Stimulated activated CD8-positive, alpha-beta memory T cell treated with anti-CD3 and anti-CD28 coated beads, Interleukin-15, amount 100 ng/mL, for 4 hours (primary cell): Measurements from ENCODE around the gene KIF5A.

Experiments
- DNase-seq, 2 donors: peaks; one replicate each; pipeline ENCODE4 v3.0.0-alpha.2; 2020; ENCODE audit warnings: low read depth in 2 of 2

Gene KIF5A

DNA sequence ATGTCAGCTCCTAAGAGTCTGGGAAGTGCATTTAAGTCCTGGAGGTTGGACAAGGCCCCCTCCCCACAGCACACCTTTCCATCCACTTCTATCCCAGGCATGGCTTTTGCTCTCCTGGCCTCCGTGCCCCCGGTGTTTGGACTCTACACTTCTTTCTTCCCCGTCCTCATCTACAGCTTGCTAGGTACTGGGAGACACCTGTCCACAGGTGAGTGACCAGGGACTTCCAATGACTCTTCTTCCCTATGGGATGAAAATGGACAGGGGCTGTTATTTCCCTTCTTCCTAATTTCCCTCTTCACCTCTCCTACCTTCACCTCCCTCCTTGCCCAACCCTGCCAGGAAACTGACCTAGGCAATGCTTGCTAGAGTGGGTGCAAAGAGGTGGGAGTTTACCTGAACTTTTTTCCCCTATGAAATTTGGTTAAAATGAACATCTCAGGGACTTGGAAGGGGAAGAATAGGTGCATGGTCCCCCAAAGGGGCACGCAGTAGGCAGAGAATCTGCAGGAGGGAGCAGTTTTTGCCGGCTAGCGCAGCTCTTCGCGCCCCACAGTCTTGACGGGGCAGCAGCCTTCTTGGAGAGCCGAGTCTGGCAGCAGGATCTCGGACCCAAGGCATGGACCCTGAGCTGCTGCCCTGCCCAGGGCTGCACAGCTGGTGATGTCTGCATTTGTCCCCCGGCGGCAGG lies 70.5 kb downstream of the KIF5A start:
- no peak for DNase-seq

- no peak for DNase-seq
These were observed 71.2 kb downstream of the KIF5A start for GRCh38 chr12:57620936-57621496.

DNA sequence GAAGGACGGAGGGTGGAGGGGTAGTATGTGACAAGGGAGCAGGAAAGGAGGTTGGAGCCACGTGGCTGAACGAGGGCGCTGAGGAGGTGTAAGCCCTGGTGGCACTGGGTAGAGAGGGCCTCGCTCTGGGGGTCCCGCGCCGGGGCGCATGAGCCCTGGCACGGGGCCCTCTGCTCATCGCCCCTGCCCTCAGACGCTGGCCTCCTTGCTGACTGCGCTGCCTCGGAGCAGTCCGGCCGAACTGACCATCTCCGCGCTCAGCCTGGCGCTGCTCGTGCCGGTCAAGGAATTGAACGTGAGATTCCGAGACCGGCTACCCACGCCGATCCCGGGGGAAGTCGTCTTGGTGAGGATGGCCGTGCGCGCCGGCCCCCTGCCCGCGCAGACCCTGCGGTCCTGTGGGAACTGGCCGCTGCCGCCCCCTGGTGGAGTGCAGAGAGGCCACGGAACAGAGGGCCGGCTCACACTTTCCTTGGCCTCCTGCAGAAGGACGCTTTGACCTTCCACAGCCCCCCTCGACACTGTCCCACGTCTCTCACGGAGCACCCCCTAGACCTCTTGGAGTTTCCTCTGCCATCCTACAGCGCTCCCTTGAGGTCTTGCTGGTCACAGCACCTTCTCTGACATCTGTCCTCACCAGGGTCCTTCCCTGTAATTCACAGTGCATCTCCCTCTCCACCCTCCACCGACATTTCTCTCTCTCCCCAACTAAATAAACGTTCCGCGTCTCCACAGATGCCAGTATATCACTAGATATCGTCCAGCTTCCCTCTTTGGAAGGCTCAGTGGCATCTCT lies 71.9 kb downstream of the KIF5A start:
- no peak for DNase-seq

DNA sequence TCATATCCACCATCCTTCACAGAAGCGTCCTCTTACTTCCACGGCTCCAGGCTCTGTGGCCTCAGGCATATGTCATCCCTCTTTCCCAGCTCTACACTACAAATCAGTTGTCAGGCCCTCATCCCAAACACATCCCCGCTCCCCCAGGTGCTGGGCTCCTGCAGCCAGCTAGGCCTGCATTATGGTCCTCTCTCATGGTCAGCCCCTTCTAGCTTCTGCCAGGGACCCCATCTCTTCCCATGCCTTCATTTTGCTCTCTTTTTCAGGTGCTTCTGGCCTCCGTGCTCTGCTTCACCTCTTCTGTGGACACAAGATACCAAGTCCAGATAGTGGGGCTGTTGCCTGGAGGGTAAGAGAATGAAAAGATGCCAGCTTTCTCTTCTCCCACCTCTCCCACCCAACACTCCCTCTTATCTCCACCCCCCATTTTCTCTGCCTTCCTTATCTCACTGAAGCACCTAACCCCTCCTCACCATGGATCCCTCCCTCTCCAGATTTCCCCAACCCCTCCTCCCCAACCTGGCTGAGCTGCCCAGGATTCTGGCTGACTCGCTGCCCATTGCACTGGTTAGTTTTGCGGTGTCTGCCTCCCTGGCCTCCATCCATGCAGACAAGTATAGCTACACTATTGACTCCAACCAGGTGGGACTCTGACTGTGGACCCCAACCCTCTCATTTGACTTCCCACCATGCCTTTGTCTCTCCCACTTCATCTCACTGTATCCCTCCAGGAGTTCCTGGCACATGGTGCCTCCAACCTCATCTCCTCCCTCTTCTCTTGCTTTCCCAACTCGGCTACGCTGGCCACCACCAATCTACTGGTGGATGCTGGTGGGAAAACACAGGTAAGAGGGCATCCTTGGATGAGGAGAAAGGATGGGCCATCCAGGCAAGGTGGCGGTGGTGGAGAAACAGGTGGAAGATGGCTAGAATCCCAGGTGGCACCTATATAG lies 72.7 kb downstream of the KIF5A start:
- DNase-seq: no peak

- no peak for DNase-seq
These were observed 73.5 kb downstream of the KIF5A start for GRCh38 chr12:57623385-57623784.

GRCh38 chr12:57623811-57624390 lies 74.1 kb downstream of the KIF5A start:
- no peak for DNase-seq

GRCh38 chr12:57624441-57625220 lies 74.8 kb downstream of the KIF5A start:
- no peak for DNase-seq

DNA sequence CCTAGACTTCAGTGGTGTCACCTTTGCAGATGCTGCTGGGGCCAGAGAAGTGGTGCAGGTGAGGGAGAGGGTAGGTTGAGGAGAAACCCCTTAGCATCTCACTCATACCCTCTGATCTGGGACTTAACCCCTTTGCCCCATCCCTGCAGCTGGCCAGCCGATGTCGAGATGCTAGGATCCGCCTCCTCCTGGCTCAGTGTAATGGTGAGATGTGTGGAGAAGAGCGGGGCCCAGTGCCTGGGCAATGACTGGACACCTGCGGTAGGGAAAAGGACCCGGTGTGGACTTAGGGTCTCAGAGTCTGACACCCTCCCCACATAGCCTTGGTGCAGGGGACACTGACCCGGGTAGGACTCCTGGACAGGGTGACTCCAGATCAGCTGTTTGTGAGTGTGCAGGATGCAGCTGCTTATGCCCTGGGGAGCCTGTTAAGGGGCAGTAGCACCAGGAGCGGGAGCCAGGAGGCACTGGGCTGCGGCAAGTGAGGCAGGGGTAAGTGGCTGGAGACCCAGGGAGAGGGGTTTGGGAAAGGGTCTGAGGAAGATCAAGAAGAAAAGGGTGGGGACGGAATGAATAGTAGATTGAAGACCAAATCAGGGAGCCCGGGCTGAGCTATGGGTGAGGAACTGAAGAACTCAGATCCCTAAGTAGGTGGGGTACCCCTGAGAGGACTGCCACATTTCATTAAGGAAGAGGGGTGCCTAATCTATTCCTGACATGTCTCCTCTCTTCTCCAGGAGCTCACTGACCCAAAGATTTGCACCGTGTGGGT lies 75.6 kb downstream of the KIF5A start:
- no peak for DNase-seq

DNA sequence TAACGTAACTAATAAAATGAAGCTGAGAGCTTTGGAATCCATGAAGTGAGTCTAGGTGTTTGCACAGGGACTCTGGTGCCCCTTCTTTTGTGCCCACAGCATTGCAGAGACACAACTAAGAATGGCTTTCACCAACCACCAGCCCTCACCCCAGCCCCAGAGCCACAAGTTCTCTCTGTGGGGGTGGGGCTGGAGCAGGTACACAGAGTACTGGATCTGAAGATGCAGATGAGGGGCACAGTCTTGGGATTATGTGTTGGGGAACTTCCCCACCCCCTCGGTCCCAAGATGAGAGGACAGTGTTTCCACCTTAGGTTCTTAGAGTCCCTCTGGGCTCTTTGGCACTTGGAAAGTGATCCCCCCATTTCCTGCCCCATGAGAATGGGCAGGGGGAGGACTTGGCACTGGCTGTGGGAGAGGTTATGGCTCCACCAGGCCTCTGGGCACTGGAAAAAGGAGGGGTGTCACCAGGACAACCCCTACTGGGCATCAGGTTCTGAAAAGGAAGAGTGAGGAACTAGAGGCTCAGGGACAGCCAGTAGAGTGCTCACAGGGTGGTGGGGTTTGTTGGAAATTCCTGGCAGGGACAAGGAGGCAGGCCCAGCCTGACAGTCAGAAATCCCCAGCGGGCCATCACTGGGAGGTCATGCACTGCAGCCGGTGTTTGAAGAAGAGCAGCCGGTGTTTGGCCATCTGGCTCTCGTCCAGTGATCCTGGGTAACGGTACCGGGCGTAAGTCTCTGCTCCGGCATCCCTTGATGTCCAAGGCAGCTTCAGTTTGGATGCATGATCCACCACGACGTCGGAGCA lies 76.5 kb downstream of the KIF5A start:
- no peak for DNase-seq

- no peak for DNase-seq
These were observed 77.1 kb downstream of the KIF5A start for GRCh38 chr12:57626921-57627445.

GRCh38 chr12:57627501-57628279 lies 77.8 kb downstream of the KIF5A start:
- DNase-seq: no peak

DNA sequence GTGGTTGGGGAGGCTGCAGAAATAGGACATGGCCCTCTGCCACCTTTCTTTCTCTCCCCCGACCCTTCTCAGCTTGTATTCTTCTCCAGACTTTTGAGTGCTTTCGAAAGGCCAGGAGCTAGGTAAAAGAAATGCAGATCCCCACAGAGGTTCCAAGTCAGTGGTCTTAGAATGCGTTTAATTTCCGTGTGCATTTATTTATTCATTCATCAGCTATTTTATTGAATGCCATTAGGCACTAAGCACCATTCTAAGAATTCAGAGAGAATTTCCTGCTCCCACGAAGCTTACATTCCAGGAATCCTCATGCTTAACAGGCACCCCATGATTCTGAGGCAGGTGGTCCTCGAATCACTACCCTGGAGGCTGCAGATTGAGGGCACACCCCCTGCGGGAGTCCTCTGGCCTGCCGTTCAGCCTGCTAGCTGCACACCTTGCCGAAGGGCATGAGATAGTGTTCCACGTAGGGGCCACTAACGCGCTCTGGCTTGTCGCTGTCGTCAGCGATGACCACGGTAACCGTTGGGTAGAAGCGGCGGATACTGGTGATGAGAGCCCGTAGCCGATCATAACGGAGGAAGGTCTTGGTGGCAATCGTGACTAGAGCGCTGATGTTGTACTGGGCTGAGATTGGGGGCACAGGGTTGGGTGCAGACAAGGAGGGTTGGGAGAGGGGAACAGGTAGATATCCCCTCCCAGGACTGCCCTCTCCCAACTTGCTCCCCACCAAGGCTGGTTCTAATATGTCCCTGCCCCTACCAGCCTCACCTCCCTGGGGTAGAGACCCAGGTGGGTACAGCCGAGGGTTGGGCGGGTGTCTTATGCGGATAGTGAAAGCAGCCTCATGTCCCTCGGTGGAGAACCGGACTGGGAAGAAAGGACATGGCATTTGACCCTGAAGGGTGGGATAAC lies 78.7 kb downstream of the KIF5A start:
- DNase-seq: no peak

DNA sequence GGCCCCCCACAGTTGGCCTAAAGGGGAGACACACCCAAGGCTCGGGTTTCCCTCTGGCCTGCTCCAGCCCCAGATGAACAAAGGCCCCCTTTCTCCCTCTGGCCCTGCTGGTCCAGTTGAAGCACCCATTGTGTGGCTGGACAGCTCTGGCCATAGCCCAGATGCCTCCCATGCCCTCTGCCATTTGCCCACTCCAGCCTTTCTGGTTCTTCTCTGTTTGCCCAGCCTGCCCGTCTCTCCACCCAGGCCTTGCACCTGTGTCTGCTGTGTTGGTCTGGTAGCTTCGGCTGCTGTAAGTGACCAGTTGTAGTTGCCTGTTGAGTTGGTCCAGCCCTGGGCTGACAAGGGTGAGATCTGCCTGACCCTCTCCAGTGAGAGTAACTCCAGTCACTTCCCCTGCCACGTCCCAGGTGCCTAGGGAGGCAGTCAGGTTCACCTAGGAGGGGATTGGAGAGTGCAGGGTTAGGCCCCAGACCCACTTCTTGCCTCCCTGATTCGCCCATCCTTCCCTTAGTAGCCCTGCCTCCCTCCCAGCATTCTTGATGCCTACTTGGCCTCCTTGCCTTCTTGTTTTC lies 80.1 kb downstream of the KIF5A start:
- DNase-seq: no peak

DNA sequence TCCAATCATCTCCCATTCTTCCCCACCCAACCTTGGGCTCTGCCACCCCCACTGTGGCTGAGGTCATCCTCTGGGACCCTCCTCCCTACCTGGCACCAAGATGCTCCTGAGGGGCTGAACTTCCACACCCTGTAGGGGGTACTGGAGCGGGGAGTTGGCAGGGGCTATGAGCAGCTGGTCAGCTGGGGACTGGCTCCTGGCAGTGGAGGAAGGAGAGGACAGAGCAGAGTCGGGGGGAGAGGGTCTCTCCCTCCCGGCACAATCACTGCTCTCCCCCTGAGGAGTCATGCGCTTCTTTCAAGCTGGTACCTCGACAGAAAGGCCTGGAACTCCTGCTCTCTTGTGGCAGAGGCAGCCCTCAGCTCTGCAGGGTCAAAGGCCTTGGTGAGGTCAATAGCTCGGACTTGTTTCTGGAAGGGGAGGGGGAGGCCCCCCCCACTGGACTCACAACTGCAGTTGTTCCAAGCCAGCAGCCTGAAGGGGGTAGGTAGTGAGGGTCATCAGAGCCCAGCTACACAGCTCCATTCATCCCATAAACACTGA lies 81.1 kb downstream of the KIF5A start:
- DNase-seq: no peak

GRCh38 chr12:57631566-57632072 lies 81.8 kb downstream of the KIF5A start:
- DNase-seq: no peak
